WTC11 (cell line): ENCODE data around the gene PHC3. TPM values are rescaled to one million over a fixed set of nuclear protein-coding genes. Genes with fewer than 3 reads are reported as not detected.

Source experiments
- ATAC-seq: fragments of 200-7000 bp; cut with Tn5 transposase; 2 replicates; pipeline ENCODE4 v1.10.0; 2021; ENCODE audit warnings: mild to moderate bottlenecking, moderate library complexity
- CTCF ChIA-PET: fragments of 300-600 bp; sonication (Branson Sonifier 250); formaldehyde crosslinking; loops from one replicate; lab custom pipeline; 2021; ENCODE audit warnings: antibody characterized with exemption; lab: Charles Lee
- POLR2A ChIA-PET: fragments of 350-600 bp; sonication (Branson Sonifier 250); formaldehyde crosslinking; loops from one replicate; lab custom pipeline; 2021; ENCODE audit warnings: antibody characterized with exemption; lab: Charles Lee
- DNase-seq: peaks from one replicate; pipeline ENCODE4 v3.0.0; 2021; ENCODE audit warnings: low spot score
- H3K27ac Mint-ChIP-seq: 2 replicates; pipeline ENCODE4 v1.8.0; 2021; ENCODE audit warnings: mixed read lengths
- H3K27me3 Mint-ChIP-seq: 2 replicates; pipeline ENCODE4 v1.8.0; 2021; ENCODE audit warnings: low read depth, mild to moderate bottlenecking, moderate library complexity, mixed read lengths
- H3K36me3 Mint-ChIP-seq: 2 replicates; pipeline ENCODE4 v1.8.0; 2021; ENCODE audit warnings: mixed read lengths
- H3K4me1 Mint-ChIP-seq: 2 replicates; pipeline ENCODE4 v1.8.0; 2022; ENCODE audit warnings: mixed read lengths
- H3K4me3 Mint-ChIP-seq: 2 replicates; pipeline ENCODE4 v1.8.0; 2021; ENCODE audit warnings: mild to moderate bottlenecking, moderate library complexity, mixed read lengths
- H3K9me3 Mint-ChIP-seq: 2 replicates; pipeline ENCODE4 v1.8.0; 2021; ENCODE audit warnings: mixed read lengths
- AFF4 ChIP-seq: sonication (generic); formaldehyde crosslinking; IDR thresholded peaks from 2 replicates; pipeline ENCODE4 v1.8.1; 2023; ENCODE audit warnings: mild to moderate bottlenecking, missing genetic modification reagents, borderline replicate concordance
- CREB1 ChIP-seq: sonication (generic); formaldehyde crosslinking; IDR thresholded peaks from 2 replicates; pipeline ENCODE4 v1.8.0; 2023; ENCODE audit warnings: mild to moderate bottlenecking, missing genetic modification reagents
- FOXK1 ChIP-seq: sonication (generic); formaldehyde crosslinking; IDR thresholded peaks from 2 replicates; pipeline ENCODE4 v1.8.0; 2022; ENCODE audit warnings: mild to moderate bottlenecking, moderate library complexity, missing genetic modification reagents
- FOXP4 ChIP-seq: sonication (generic); formaldehyde crosslinking; IDR thresholded peaks from 2 replicates; pipeline ENCODE4 v1.8.0; 2022; ENCODE audit warnings: mild to moderate bottlenecking, missing genetic modification reagents
- GRHL2 ChIP-seq: fragments of 250-450 bp; sonication (Bioruptor Pico); IDR thresholded peaks from 2 replicates; pipeline ENCODE4 v1.8.0; 2022; ENCODE audit warnings: mild to moderate bottlenecking, moderate library complexity; ENCODE audit not compliant: insufficient replicate concordance, severe bottlenecking
- NR1H2 ChIP-seq: sonication (generic); formaldehyde crosslinking; IDR thresholded peaks from 2 replicates; pipeline ENCODE4 v1.9.0; 2021; ENCODE audit warnings: mild to moderate bottlenecking, moderate library complexity, missing genetic modification reagents
- NR2C2 ChIP-seq: sonication (generic); formaldehyde crosslinking; IDR thresholded peaks from 2 replicates; pipeline ENCODE4 v1.8.0; 2022; ENCODE audit warnings: mild to moderate bottlenecking, missing genetic modification reagents
- ZNF263 ChIP-seq: sonication (generic); formaldehyde crosslinking; IDR thresholded peaks from 2 replicates; pipeline ENCODE4 v1.8.1; 2022; ENCODE audit warnings: low read depth, mild to moderate bottlenecking, moderate library complexity, missing genetic modification reagents
- total RNA-seq: library from RNA; stranded (reverse); gene quantifications from 3 replicates; pipeline ENCODE4 v1.2.3, GENCODE V29; 2021
- TF ChIP-seq, protein P1 (sequence below): fragments of 200-600 bp; IDR thresholded peaks from 2 replicates; pipeline ENCODE4 v1.8.0; 2022; ENCODE audit warnings: antibody characterized with exemption
- TF ChIP-seq, protein P2 (sequence below): sonication (generic); formaldehyde crosslinking; IDR thresholded peaks from 2 replicates; pipeline ENCODE4 v1.8.1; 2022; ENCODE audit warnings: low read depth, missing genetic modification reagents, borderline replicate concordance
- TF ChIP-seq, protein P3 (sequence below): sonication (generic); formaldehyde crosslinking; IDR thresholded peaks from 2 replicates; pipeline ENCODE4 v1.8.1; 2023; ENCODE audit warnings: mild to moderate bottlenecking, missing genetic modification reagents, moderate library complexity

Gene PHC3
- total RNA-seq, 1 experiment from 2014 or later: 27.8 TPM

DNA sequence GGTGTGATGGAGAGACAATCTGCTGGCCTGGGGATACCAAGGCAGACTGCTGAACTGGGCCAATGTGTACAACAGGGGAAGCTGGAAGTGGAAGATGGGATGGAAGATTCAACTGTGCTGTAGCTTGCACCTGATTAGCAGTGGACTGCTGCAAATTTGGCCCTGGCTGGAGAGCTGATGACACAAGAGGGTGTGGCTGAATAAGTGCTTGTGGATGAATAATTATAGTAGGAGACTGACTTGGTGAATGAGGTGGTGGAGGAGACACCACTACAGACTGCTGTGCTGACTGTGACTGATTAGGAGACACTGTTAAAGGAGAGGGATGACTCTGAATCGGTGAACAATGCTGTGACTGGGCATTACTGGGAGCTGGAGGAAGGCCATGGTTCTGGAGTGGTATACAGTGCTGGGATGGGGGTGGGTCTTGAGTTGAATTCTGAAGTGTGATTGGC lies 52.5 kb downstream of the PHC3 start:
- H3K9me3 Mint-ChIP-seq: no peaks in the 10 kb centered on the region
- TF ChIP-seq NR2C2 (CRISPR knock-in tag) (no peak), NR1H2 (no peak), ZNF263 (CRISPR knock-in tag) (no peak), FOXP4 (CRISPR knock-in tag) (no peak), GRHL2 (CRISPR knock-in tag) (no peak), CREB1 (CRISPR knock-in tag) (no peak), AFF4 (CRISPR knock-in tag) (no peak)
- TF ChIP-seq, protein P1, sequence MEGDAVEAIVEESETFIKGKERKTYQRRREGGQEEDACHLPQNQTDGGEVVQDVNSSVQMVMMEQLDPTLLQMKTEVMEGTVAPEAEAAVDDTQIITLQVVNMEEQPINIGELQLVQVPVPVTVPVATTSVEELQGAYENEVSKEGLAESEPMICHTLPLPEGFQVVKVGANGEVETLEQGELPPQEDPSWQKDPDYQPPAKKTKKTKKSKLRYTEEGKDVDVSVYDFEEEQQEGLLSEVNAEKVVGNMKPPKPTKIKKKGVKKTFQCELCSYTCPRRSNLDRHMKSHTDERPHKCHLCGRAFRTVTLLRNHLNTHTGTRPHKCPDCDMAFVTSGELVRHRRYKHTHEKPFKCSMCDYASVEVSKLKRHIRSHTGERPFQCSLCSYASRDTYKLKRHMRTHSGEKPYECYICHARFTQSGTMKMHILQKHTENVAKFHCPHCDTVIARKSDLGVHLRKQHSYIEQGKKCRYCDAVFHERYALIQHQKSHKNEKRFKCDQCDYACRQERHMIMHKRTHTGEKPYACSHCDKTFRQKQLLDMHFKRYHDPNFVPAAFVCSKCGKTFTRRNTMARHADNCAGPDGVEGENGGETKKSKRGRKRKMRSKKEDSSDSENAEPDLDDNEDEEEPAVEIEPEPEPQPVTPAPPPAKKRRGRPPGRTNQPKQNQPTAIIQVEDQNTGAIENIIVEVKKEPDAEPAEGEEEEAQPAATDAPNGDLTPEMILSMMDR: no peak
- TF ChIP-seq, protein P2, sequence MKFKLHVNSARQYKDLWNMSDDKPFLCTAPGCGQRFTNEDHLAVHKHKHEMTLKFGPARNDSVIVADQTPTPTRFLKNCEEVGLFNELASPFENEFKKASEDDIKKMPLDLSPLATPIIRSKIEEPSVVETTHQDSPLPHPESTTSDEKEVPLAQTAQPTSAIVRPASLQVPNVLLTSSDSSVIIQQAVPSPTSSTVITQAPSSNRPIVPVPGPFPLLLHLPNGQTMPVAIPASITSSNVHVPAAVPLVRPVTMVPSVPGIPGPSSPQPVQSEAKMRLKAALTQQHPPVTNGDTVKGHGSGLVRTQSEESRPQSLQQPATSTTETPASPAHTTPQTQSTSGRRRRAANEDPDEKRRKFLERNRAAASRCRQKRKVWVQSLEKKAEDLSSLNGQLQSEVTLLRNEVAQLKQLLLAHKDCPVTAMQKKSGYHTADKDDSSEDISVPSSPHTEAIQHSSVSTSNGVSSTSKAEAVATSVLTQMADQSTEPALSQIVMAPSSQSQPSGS (CRISPR knock-in tag): no peak
- TF ChIP-seq, protein P3, sequence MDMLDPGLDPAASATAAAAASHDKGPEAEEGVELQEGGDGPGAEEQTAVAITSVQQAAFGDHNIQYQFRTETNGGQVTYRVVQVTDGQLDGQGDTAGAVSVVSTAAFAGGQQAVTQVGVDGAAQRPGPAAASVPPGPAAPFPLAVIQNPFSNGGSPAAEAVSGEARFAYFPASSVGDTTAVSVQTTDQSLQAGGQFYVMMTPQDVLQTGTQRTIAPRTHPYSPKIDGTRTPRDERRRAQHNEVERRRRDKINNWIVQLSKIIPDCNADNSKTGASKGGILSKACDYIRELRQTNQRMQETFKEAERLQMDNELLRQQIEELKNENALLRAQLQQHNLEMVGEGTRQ (CRISPR knock-in tag): no peak
- TF ChIP-seq, all 79 proteins: peak for 0
- DNase-seq: no peak
- H3K4me3 Mint-ChIP-seq: no peak overlapping the region
- ATAC-seq: peak; percentile 65
- CTCF ChIA-PET: interaction anchor here (0.6 kb wide), 1 partner anchor 271 kb away, joined by 3 read pairs; no protein-coding TSS in a partner anchor
- H3K4me1 Mint-ChIP-seq: no peaks in the 10 kb centered on the region
- H3K27ac Mint-ChIP-seq: peak overlapping the region; percentile 51; the same call in 1 of the 2 replicates
- H3K36me3 Mint-ChIP-seq: peaks cover 31% of the 10 kb centered on the region
- H3K27me3 Mint-ChIP-seq: no peaks in the 10 kb centered on the region
- POLR2A ChIA-PET: no interaction called here

GRCh38 chr3:170128259-170128976 lies 53.1 kb downstream of the PHC3 start:
- ChIA-PET CTCF (no interaction called here), POLR2A (no interaction called here)
- H3K27ac Mint-ChIP-seq: peak overlapping the region; percentile 51; the same call in 1 of the 2 replicates
- no peaks in the 10 kb centered on the region for H3K4me1 Mint-ChIP-seq
- H3K36me3 Mint-ChIP-seq: peaks cover 26% of the 10 kb centered on the region
- ATAC-seq (no peak), DNase-seq (no peak)
- no peaks in the 10 kb centered on the region for H3K27me3 Mint-ChIP-seq
- H3K9me3 Mint-ChIP-seq: no peaks in the 10 kb centered on the region
- no peak overlapping the region for H3K4me3 Mint-ChIP-seq
- no peak for TF ChIP-seq FOXK1 (CRISPR knock-in tag)
